Measurements from ENCODE around the gene FRMPD3.

DNA sequence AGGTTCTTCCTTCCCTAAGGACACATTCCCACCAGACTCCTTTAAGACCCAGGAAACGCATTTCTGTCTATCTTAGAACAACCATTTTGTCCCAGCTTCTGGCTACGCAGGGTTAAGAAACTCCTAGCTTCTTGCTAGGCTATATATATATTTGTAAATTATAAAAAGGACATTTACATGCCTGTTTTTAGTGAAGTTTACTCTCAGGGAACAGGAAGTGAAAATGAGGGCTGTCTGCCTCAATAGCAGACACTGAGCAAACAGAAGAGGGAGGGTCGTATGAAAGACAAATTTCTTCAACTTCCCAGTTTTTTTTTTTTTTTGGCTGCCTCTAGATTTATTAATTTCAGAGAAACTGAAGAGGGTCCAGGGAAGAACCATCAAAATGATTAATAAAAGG, 9.3 kb upstream of the FRMPD3 start:
- TF ChIP-seq, protein P1, sequence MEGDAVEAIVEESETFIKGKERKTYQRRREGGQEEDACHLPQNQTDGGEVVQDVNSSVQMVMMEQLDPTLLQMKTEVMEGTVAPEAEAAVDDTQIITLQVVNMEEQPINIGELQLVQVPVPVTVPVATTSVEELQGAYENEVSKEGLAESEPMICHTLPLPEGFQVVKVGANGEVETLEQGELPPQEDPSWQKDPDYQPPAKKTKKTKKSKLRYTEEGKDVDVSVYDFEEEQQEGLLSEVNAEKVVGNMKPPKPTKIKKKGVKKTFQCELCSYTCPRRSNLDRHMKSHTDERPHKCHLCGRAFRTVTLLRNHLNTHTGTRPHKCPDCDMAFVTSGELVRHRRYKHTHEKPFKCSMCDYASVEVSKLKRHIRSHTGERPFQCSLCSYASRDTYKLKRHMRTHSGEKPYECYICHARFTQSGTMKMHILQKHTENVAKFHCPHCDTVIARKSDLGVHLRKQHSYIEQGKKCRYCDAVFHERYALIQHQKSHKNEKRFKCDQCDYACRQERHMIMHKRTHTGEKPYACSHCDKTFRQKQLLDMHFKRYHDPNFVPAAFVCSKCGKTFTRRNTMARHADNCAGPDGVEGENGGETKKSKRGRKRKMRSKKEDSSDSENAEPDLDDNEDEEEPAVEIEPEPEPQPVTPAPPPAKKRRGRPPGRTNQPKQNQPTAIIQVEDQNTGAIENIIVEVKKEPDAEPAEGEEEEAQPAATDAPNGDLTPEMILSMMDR (conservative IDR thresholded peaks at IDR 0.05) = no peak
- TF ChIP-seq EZH2 (IDR thresholded peaks at IDR 0.05; ENCODE audit: low read depth) = no peak
